Measurements from ENCODE around the gene SAP30BP.

SAP30BP gene

DNA sequence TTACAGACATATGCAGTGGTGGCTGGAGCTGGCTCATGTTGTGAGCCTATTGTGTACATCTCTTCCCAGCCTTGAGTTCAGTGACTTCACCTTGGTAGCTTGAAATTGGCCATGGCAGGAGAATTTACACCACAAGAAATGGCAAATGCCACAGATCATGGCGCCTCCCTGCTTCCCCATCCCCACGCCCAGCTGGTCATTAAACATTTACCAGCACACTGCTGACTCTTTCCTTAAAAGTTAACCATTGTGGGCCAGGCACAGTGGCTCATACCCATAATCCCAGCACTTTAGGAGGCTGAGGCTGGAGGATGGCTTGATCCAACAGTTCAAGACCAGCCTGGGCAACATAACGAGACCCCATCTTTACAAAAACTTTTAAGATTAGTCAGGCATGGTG, 31.5 kb downstream of the SAP30BP start:
- no peak overlapping the region for H3K4me3 ChIP-seq (ENCODE audit: low read length)

DNA sequence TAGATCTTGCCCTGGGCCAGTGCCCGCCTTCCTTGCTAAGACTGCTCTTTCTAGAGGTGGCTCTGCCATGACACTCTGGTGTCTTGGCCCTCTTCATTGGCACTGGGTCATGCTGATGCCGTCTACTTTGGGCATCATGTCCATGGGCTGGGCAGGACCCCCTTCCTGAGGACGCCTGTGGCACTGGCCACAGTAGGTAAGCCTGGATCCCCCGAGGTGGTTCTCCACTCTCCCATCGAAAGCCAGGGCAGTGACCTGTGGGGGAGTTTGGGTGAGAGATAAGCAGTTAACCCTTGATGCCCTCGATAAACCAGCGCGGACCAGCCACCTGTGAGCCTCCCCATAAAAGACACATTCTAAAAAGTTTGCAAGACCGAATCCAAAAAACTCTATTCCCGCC, 34.1 kb downstream of the SAP30BP start:
- DNase-seq (ENCODE audit: low read depth, low spot score), result no peak
- no peak overlapping the region for H3K4me3 ChIP-seq (ENCODE audit: low read length)

More for the DNA sequence above, 31.5 kb downstream of the SAP30BP start:
- no peak for DNase-seq (ENCODE audit: low read depth, low spot score)

DNA sequence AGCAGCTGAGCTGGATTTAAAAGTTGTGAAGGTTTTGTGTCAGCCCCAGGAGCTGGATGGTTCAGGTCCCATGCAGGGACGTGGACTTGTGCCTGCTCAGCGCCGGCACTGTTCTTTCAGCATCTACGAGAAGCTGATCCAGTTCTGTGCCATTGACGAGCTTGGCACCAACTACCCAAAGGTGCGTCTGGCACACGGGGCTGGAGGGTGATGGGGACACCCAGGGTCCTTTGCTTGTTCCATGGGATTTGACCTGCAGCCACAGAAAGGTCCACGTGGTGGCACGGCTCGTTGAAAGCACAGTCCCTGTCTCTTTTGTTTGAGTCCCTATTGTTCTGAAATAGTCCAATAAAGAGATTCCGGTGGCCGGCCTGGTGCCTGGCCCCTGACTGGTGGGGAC, 36.1 kb downstream of the SAP30BP start:
- no peak for DNase-seq (ENCODE audit: low read depth, low spot score)
- H3K4me3 ChIP-seq (ENCODE audit: low read length), result no peak overlapping the region

DNA sequence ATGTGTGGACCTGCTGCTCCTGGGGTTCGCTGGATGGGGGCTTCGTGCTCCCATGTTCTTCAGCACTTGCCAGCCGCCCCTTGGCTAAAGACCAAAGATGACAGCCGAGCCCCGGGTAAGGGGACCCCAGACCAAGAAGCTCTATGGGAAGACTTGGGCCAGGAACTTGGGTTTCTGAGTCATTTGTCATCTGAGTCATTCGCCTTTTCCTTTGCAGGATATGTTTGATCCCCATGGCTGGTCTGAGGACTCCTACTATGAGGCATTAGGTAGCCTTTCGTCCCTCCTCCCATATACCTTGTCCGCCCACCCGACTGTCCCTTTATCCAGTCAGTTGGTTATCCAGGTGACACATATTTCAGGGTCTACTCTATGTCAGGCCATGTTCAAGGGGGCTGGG, 36.5 kb downstream of the SAP30BP start:
- DNase-seq (ENCODE audit: low read depth, low spot score), result no peak
- H3K4me3 ChIP-seq (ENCODE audit: low read length), result no peak overlapping the region

DNA sequence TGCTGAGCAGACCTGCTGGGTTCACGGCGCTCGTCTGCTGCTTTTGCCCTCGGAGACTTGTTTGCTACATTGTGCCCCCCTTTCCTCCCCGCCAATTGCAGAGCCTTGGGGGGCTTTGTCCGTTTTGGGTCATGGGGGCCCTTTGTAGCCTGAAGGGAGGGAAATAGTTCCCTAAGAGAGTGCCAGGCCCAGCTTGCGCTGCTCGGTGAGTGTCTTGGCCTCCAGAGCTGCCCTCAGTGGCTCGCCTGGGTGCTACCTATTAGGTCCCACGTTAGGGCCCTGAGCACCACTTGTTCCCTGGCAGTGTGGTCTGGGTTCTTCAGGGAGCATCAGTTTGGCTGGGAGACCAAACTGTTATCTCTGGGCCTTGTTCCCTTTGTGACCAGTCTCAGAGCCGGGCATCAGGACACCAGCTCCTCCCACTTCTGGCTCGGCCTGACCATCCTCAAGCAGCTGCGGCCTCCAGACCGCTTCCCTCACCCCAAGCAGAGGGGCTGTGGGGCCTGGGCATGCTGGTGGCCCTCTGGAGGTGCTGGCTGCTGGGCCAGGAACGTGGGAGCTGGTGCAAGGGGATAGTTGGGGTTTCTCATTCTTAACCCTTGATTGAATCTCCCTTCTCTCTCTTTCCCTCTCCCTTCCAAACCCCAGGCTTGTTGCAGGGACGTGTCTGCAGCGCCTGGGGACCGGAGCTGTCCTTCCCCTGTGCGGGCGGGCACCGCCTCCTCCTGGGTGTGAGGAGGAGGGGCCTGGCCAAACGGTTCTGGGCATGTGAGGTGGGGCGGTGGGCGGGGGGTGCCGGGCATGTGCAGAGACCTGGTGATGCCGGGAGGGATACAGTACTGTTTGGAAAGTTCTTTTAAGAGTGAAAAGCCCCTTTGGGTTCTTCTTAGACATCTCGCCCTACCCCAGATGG, 38.1 kb downstream of the SAP30BP start:
- no peak for DNase-seq (ENCODE audit: low read depth, low spot score)
- H3K4me3 ChIP-seq (ENCODE audit: low read length), result no peak overlapping the region

DNA sequence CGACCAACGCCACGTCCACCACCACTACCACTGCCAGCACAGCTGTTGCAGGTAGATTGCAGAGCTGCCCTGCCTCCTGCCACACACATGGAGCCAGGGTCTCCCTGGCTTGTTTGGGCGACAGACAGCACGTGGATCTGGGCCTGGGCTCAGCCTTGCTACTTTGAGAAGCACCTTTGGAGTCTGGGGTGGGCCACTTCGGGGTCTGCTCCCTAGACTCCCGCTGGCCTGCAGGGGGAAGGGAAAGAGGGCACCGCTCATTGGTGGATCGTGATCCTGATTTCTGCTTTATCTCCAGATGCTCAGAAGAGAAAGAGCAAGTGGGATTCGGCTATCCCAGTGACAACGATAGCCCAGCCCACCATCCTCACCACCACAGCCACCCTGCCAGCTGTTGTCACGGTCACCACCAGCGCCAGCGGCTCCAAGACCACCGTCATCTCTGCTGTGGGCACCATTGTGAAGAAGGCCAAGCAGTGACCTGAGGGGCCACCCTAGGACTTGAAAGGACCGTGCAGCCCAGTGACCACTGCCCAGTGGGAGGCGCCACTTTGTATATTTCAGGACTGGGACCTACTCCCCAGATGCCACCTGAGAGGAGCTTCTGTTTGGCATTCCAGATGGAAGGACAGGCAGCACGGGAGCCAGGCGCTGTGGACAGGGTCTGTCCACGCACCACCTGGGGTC, 39.0 kb downstream of the SAP30BP start:
- DNase-seq (ENCODE audit: low read depth, low spot score), result no peak
- no peak overlapping the region for H3K4me3 ChIP-seq (ENCODE audit: low read length)

DNA sequence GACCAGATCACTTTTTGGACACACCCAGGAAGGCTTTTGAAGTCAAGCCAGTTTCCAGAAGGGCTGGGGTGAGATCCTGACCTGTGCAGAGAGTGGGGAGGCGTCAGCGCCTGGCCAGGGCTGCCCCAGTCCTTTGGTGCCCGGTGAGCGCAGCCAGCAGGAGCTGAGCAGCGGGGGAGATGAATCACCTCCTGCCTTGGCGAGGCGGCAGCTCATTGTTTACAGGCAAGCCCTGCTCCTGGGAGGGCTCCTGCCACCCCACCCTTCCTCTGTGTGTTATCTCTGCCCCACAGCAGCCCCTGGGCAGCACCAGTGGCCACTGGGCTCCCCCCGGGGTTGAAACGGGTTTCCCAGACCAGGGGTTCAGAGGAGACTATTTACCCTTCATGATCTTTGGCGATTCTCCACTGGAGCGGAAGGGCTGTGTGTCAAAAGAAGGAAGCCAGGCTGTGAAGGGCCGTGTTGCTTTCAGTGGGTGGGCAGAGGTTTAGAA, 40.0 kb downstream of the SAP30BP start:
- no peak overlapping the region for H3K4me3 ChIP-seq (ENCODE audit: low read length)
- no peak for DNase-seq (ENCODE audit: low read depth, low spot score)

DNA sequence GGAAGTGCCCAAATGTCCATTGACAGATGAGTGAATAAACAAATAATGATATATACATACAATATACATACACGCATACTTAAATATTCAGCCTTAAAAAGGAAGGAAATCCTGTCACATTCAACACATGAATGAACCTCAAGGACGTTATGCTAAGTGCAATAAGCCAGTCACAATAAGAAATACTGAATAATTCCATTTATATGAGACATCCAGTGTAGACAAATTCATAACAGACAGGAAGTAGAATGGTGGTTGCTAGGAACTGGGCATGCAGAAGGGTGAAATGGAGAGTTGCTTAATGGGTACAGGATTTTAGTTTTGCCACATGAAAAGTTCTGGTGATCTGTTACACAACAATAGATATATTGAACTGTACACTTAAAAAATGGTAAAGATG, 45.3 kb downstream of the SAP30BP start:
- DNase-seq (ENCODE audit: low read depth, low spot score), result no peak
- H3K4me3 ChIP-seq (ENCODE audit: low read length), result no peak overlapping the region

DNA sequence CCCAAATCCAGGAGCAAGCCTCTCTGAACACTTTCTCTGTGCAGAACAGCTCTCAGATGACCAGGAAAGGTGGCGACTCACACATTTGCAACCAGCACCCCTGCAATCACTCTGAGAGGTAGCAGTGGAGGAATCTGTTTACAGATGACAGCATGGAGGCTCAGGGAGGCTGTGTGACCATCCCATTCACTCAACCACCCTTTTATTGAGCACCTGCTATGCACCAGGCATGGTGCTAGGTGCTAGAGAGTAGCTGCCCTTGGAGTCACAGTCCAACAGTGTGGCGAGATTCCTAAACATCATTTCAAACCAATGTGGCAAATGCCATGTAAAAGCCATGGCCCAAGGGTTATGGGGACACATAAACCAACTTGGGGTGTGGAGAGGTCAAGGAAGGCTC, 52.6 kb downstream of the SAP30BP start:
- no peak overlapping the region for H3K4me3 ChIP-seq (ENCODE audit: low read length)
- no peak for DNase-seq (ENCODE audit: low read depth, low spot score)

DNA sequence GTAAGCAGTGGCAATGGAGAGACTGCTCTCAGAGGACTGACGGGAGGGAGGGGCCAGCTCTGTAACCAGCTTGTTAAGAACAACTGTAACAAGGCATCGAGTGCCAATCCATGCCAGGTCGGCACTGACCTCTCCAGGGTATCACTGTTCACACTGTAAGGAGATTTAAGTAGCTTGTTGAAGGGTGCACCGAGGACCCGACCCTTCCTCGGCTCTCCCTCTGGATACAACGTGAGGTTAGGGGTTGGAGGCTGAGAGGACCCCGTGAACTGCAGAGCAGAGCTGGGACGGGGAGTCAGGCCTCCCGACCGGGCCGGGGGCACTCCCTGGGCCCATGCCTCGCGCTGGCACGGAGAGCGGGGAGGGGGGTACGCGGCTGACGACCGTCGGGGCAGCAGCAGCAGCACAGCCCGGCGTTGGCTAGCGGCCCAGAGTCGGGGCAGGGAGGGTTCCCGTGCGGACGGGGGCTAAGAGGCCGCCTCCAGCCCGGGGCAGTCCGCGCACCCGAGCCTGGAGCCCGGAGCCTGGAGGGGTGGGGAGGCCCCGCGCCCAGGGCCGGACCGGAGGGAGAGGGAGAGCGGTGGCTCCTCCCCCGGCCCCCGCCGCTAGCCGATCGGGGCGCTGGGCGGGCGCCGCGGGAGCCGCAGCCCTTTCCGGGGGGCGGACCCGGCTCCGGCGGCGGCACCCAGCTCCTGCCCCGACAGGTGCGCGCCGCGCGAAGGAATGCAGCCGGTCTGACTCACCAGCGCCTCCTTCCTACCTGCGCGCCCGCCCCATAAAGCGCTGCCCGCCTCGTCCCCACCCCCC, 53.7 kb downstream of the SAP30BP start, which contains the start of gene ITGB4:
TSS of gene ITGB4 (plus strand) at position 804 of the 807 bp plus-strand sequence. CDS start 3,245 bp downstream, outside the sequence.
- DNase-seq (ENCODE audit: low read depth, low spot score), result no peak

DNA sequence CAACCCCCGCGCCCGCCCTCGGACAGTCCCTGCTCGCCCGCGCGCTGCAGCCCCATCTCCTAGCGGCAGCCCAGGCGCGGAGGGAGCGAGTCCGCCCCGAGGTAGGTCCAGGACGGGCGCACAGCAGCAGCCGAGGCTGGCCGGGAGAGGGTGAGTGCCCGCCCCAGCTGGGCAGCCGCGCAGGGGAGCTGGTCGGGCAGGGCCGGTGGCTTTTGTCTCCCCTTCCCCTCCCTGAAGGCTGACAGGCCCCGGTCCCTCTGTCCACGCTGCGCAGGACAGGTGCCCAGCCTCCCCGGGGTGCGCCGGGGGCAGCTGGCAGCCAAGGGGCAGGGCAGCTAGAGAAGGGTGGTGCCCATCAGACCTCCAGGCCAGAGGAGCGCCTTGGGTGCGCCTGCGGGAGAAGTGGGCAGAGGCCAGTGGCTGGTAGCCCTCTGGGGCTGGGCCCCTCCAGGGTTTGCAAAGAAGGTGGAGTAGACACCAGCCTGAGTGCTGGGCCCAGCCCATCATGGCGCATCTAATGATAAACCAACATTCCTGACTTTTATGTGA, 54.4 kb downstream of the SAP30BP start:
- DNase-seq (ENCODE audit: low read depth, low spot score), result no peak
- H3K4me3 ChIP-seq (ENCODE audit: low read length), result no peak overlapping the region

More for the DNA sequence above, 53.7 kb downstream of the SAP30BP start, which contains the start of gene ITGB4:
- H3K4me3 ChIP-seq (ENCODE audit: low read length), result peak within 1 kb of the TSS; percentile 38

DNA sequence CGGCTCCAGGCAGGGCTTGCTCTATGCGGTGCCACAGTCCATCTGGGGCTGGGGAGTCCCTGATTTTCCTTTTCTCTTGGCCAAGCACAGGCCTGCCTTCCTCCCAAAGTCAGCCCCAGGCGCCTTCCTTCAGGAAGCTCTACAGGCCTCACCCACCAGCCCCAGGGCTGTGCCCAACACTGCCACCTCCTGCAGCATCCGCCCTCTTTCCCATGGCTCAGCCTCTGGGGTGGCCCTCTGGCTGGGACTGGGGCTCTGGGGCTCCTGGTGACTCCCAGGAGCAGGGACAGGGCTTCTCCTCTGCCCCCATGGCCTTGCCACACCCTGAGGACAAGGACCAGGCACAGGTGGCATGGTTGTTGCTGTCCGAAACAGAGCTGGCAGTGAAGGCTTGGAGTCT, 54.9 kb downstream of the SAP30BP start:
- DNase-seq (ENCODE audit: low read depth, low spot score), result no peak
- H3K4me3 ChIP-seq (ENCODE audit: low read length), result no peak overlapping the region

DNA sequence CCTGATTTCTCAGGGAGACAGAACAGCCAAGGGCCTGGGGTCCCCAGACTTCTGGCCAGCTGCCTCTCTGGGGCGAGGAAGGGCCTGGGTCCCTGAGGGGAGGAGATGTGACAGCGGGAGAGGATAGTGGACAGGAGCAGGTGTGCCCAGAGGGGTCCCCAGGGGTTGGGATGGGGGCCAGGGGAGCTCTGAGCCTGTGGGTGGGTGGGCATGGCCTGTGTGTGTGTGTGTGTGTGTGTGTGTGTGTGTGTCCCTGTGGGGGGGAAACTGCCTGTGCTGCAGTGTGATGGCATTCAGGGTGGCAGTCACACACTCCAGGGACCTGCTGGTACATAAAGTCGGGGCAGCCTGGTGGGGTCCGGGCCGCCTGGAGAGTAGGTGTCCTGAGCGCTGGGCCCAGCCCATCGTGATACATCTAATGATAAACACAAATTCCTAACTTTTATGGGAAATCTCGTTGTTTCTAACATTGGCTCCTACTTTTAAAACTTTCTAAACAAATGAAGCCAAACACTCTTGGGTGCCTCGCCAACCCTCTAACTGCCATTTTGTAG, 55.5 kb downstream of the SAP30BP start:
- no peak overlapping the region for H3K4me3 ChIP-seq (ENCODE audit: low read length)
- DNase-seq (ENCODE audit: low read depth, low spot score), result no peak

DNA sequence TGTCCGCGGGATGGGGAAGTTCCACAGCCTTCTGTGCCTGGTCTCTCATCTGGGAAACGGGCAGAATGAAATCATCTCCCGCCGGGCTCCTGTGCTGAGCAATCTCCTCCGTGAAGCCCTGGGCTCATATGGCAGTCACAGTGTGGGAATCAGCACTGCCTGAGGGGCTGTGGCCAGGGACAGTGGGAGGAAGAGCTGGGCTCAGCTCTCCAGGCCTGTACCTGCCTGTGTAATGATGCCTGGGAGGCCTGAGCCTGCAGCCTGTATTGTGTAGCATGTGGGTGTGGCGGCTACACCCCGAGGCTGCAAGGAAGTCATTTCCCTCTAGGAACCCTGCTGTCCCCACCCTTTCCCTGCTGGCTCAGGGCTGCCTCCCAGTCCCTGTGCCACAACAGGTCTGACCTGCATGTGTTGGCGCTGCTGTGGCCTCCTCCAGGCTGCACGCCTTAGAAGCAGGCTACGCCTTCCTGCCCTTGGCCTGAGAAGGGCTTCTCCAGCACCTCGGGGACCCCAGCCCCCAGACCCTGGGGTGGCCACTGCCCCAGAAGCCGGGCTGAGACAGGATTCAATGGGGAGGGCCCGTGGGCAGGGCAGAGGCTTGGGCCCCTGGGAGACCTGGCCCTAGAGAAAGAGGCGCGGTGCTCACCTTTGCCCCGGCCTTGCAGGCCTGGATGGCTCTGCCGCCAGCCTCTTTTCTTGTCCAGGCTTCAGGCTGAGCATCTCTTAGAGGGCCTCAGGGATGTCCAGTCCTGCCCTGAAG, 56.2 kb downstream of the SAP30BP start:
- DNase-seq (ENCODE audit: low read depth, low spot score), result no peak
- H3K4me3 ChIP-seq (ENCODE audit: low read length), result no peak overlapping the region

DNA sequence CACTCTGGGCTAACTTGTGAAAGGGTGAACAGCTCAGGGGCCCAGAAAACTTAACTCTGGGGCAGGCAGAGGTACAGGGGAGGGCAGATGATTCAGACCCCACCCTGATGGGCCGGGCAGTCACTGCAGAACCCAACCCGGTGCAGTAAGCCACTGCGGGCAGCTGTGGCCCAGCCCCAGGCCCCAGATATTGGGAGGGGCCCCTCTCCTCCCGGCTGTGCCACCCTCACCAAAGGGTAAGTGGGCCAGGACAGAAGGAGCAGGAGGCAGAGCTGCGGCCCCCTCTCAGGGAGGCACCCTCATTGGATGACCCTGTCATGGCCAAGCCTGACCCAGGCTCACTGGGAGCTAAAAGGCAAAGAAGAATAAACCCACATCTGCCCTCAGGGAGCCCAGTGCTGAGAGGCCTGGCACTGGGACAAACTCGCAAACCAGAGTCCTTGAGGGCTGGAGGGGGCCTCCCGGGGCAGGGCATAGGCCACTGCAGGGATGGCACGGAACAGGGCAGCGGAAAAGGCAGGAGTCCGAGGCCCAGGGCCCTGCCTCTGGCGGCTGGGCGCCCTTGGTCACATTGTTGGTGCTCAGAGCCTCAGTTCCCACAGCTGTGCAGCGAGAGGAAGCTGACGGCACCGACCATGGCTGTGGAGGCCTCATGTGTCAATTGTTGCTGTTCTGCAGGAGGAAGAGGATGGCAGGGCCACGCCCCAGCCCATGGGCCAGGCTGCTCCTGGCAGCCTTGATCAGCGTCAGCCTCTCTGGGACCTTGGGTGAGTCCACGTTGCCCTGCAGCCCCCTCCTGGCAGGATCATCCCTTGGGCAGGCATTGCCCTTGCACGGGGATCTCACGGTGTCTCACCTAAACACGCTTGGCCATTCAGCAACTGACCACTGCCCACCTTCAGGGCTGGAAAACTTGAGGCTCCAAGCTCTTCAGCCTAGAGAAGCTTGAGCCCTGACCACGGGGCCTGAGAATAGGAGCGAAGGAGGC, 57.2 kb downstream of the SAP30BP start:
- no peak for DNase-seq (ENCODE audit: low read depth, low spot score)
- no peak overlapping the region for H3K4me3 ChIP-seq (ENCODE audit: low read length)

DNA sequence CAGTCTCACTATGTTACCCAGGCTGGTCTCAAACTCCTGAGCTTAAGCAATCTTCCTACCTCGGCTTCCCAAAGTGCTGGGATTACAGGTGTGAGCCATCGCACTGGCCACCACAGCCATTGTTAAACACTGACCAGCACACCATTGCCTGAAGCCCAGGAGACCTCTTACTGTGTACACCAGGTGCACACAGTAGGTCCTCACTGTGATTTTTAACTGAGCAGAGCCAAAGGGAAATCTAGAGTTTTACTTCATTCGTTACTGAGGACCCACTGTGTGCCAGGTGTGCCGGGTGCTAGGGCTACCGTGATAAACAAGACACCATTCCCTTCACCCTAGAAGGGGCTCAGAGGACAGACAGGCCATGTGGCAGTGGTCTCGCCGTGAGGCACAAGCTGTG, 58.4 kb downstream of the SAP30BP start:
- no peak for DNase-seq (ENCODE audit: low read depth, low spot score)

DNA sequence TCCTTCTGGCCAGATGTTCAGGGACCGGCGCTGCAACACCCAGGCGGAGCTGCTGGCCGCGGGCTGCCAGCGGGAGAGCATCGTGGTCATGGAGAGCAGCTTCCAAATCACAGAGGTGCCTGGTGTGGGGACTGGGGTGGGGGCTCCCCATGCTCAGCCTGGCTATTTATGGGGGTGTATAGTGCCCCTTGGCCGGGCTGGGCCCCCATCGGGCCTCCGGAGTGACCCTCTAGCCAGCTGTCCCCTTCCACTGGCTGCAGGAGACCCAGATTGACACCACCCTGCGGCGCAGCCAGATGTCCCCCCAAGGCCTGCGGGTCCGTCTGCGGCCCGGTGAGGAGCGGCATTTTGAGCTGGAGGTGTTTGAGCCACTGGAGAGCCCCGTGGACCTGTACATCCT, 60.3 kb downstream of the SAP30BP start:
- H3K4me3 ChIP-seq (ENCODE audit: low read length), result no peak overlapping the region
- no peak for DNase-seq (ENCODE audit: low read depth, low spot score)

More for the DNA sequence above, 58.4 kb downstream of the SAP30BP start:
- H3K4me3 ChIP-seq (ENCODE audit: low read length), result no peak overlapping the region

Measured in Jurkat, Clone E6-1 (cell line).